MG63 (cell line): ENCODE measurements around the gene COX7A1. TPM values are rescaled to one million over a fixed set of nuclear protein-coding genes. Genes with fewer than 3 reads are reported as not detected.
"Not testable (repeated sequence)": the region's sequence is repeated elsewhere in the genome, so short reads cannot be mapped to it uniquely, and the experiment has no call there.

Experiments
- DNase-seq: peaks from one replicate; pipeline ENCODE4 v3.0.0-alpha.2; 2020
- H3K27me3 ChIP-seq: fragments of 250-450 bp; sonication (Bioruptor Pico); 2 replicates; pipeline ENCODE4 v1.5.1; 2020; ENCODE audit warnings: mild to moderate bottlenecking, moderate library complexity
- H3K36me3 ChIP-seq: fragments of 250-450 bp; sonication (Bioruptor Pico); 2 replicates; pipeline ENCODE4 v1.5.1; 2020; ENCODE audit warnings: mild to moderate bottlenecking, moderate library complexity
- H3K4me3 ChIP-seq: fragments of 250-450 bp; sonication (Bioruptor Pico); 2 replicates; pipeline ENCODE4 v1.5.1; 2020; ENCODE audit warnings: mild to moderate bottlenecking, moderate library complexity
- H3K9me3 ChIP-seq: fragments of 250-450 bp; sonication (Bioruptor Pico); 2 replicates; pipeline ENCODE4 v1.5.1; 2020; ENCODE audit warnings: mild to moderate bottlenecking, moderate library complexity
- total RNA-seq: library from RNA; depleted of rRNA; stranded (reverse); fragments of >200 nt; shearing (Covaris generic); gene quantifications from 2 replicates; pipeline ENCODE4 v1.2.3, GENCODE V29; 2014; ENCODE audit warnings: low replicate concordance

COX7A1 gene
- total RNA-seq, 1 experiment from 2014 or later: not detected

DNA sequence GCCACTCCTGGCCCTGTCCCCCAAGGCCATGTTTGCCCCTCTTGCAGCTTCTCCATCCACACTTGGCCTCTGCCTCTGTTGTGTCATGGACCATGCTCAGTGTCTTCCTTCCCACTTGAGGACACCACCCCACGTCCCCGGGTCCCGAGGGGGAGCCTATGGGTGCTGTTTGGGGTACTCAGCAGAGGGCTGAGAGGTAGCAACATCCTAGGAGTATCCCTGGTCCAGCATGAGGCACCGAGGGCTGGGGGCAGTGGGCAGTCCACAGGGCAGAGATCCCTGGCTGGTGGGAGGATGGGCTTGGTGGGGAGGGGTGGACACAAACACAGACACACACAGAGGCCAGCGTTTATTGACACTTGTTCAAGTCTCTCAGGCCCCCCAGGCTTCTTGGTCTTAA is 1.7 kb downstream of the COX7A1 start:
- Histone ChIP-seq H3K9me3 (no peaks in the 10 kb centered on the region), H3K4me3 (no peak overlapping the region), H3K36me3 (peaks cover 57% of the 10 kb centered on the region), H3K27me3 (no peaks in the 10 kb centered on the region)
- DNase-seq: no peak

DNA sequence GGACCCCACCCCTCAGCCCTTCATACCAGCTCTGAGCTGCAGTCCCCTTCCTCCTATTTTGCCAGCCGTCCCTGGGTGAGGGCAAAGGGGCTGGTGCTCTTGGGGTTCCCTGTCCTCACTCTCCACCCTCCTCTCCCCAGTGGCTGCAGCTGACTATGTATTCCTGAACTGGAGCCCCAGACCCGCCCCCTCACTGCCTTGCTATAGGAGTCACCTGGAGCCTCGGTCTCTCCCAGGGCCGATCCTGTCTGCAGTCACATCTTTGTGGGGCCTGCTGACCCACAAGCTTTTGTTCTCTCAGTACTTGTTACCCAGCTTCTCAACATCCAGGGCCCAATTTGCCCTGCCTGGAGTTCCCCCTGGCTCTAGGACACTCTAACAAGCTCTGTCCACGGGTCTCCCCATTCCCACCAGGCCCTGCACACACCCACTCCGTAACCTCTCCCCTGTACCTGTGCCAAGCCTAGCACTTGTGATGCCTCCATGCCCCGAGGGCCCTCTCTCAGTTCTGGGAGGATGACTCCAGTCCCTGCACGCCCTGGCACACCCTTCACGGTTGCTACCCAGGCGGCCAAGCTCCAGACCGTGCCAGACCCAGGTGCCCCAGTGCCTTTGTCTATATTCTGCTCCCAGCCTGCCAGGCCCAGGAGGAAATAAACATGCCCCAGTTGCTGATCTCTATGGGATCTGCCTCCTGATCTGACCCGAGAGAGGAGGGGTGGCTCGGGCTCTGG is 2.4 kb downstream of the COX7A1 start:
- DNase-seq: no peak
- H3K36me3 ChIP-seq: peaks cover 62% of the 10 kb centered on the region
- H3K9me3 ChIP-seq: no peaks in the 10 kb centered on the region
- H3K27me3 ChIP-seq: no peaks in the 10 kb centered on the region
- no peak overlapping the region for H3K4me3 ChIP-seq

DNA sequence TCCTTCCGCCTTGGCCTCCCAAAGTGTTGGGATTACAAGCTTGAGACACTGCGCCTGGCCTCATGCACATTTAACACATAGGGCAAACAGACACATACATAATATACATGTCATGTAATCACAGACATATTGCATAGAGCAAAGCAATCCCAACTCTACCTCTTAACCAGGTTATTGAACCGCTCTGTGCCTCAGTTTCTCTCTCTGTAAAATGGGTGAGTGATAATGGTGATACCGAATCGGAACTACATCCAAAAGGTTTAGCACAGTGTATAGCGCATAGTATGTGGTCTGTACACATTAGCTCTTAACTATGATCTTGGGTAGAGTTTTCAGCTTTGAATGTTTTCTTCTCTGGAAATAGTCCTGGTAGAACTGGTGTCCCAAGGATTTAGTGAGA is 7.6 kb downstream of the COX7A1 start:
- no peaks in the 10 kb centered on the region for H3K27me3 ChIP-seq
- DNase-seq: no peak
- no peak overlapping the region for H3K4me3 ChIP-seq
- no peaks in the 10 kb centered on the region for H3K9me3 ChIP-seq
- peaks cover 72% of the 10 kb centered on the region for H3K36me3 ChIP-seq

- Histone ChIP-seq H3K4me3 (no peak overlapping the region), H3K27me3 (no peaks in the 10 kb centered on the region), H3K36me3 (peaks cover 62% of the 10 kb centered on the region), H3K9me3 (no peaks in the 10 kb centered on the region)
- no peak for DNase-seq
Measured at GRCh38 chr19:36142496-36142895, 9.8 kb downstream of the COX7A1 start.

- no peak for DNase-seq
- Histone ChIP-seq H3K27me3 (no peaks in the 10 kb centered on the region), H3K4me3 (no peak overlapping the region), H3K36me3 (peaks cover 57% of the 10 kb centered on the region), H3K9me3 (no peaks in the 10 kb centered on the region)
Measured at GRCh38 chr19:36142046-36142445, 10.2 kb downstream of the COX7A1 start.

DNA sequence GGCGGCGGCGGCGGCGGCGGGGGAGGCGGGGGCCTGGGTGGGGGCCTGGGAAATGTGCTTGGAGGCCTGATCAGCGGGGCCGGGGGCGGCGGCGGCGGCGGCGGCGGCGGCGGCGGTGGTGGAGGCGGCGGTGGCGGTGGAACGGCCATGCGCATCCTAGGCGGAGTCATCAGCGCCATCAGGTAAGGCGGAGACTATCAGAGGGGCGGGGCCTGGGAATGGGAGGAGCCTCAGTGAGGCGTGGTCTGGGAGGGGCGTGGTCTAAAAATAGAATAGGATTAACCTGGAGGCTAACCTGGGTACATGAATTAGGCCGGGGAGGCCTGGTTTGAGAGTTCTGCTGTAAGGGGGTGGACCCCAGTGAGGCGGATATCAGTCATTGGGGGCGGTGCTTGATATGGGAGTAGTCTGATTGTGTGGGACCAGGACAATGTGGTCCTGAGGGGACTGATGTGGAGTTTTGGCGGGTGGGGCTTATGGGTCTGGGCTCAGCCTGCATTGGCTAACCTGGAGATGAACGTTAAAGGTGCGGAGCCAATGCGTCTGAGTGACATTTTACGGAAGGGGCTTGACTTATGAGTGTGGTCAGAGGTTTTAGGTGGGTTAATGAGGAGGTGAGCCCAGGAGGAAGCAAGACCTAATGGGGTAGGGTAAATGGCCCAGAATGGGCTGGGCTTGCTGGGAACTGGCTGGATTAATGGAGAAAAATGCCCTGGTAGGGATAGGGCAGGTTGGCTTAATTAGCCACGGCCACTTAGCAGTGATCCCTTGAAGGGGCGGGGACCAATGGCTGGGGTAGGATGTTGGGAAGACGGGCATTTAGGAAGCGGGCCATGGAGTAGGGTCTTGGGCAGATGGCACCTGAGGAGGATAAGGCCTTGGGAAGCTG is 11.0 kb downstream of the COX7A1 start:
- DNase-seq: peak; percentile 75

DNA sequence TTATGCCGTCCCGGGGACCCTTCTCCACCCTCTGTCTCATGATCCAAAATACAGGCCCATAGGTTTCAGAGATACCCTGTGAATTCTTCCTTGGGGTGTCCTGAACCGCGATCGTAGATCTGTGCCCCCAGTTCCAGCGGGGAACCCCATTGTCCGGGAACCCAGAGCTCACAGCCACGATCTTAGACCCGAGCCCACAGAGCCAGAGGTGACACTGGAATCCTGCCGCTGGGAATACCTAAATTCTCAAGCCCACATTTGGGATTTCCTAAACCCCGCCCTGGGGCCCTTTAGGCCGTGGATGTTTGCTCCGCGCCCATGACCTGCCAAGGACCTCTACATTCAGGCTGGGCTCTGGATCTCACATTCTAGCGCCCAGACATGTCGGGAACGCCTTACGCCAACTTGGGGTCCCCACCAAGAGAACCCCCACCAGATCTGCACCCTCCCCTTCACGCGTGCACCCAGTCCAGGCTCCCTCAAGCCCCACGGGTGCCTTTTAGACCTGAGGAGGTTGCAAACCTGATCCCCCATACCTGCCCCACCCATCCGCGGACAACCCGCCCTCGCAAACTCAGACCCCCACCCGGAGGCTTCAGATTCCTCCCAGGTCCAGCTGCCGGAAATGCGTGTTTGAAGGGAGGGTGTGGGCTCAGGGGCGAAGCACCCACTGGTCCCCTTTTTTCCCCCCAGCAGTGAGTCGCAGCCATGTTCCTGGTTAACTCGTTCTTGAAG is 11.8 kb downstream of the COX7A1 start:
- H3K27me3 ChIP-seq: no peaks in the 10 kb centered on the region
- DNase-seq: peak; percentile 70
- no peaks in the 10 kb centered on the region for H3K9me3 ChIP-seq
- H3K4me3 ChIP-seq: peak overlapping the region; percentile 100
- H3K36me3 ChIP-seq: peaks cover 42% of the 10 kb centered on the region

More for the DNA sequence above, 11.0 kb downstream of the COX7A1 start:
- H3K27me3 ChIP-seq: no peaks in the 10 kb centered on the region
- H3K9me3 ChIP-seq: no peaks in the 10 kb centered on the region
- peaks cover 50% of the 10 kb centered on the region for H3K36me3 ChIP-seq
- peak overlapping the region; percentile 100 for H3K4me3 ChIP-seq

DNA sequence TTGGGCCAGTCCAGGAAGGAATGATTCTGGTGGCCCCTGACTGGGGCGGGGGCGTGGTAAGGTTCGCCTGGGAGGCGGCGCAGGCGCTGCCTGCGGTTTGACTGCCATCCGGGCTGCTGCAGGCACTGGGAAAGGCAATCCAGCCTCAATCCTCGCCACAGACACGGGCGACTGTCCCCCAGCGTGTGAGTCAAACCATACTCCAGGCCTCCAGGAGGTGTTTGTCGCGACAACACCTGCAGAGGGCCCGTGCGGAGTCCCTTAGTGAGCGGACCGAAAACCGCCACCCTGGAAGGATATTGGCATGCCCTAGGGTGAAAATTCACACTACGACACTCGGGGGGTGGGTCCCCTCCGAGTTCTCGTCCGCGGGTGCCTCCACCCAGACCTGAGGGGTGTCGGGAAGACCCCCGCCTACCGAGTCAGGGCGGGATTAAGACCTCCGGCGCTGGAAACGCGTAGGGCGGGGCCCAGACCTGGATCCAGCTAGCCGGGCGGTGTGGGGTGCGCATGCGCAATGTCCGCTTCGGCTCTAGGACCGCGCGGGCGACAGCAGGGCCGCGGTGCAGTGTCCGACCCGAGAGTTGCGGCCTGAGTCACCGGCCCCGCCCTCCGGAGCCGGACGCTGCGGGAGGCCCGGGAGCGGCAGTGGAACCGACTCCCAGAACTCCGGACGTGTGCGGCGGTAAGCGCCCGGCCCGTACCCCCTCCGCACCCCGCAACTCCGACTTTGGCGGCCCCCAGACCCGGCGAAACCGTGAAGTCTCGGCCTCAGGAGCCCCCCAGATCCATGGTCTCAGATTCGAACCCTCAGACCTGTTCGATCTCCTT is 12.6 kb downstream of the COX7A1 start, which contains the start of gene CAPNS1:
Gene CAPNS1, plus strand, starts transcription at position 594 of the 831 bp plus-strand sequence. CDS start 946 bp downstream, outside the sequence.
- Histone ChIP-seq H3K9me3 (no peaks in the 10 kb centered on the region), H3K4me3 (peak within 1 kb of the TSS; percentile 100), H3K36me3 (peaks cover 36% of the 10 kb centered on the region), H3K27me3 (no peaks in the 10 kb centered on the region)
- DNase-seq: peak; percentile 98

DNA sequence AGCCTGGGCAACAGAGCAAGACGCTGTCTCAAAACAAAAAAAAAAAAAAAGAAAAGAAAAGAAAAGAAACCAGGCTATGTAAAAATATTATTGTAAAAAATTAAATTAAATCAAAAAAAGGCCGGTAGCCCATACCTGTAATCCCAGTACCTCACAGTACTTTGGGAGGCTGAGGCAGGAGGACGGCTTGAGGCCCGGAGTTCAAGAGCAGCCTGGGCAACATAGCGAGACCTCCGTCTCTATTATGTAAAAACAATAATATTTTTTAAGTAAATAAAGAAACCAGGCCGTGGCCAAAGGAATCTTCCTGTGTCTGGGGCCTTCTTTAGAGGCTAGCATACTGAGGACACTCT is 13.2 kb downstream of the COX7A1 start:
- H3K4me3 ChIP-seq: peak overlapping the region; percentile 100
- H3K9me3 ChIP-seq: no peaks in the 10 kb centered on the region
- H3K36me3 ChIP-seq: peaks cover 30% of the 10 kb centered on the region
- no peak for DNase-seq
- no peaks in the 10 kb centered on the region for H3K27me3 ChIP-seq

- Histone ChIP-seq H3K27me3 (no peaks in the 10 kb centered on the region), H3K36me3 (peaks cover 17% of the 10 kb centered on the region), H3K9me3 (no peaks in the 10 kb centered on the region), H3K4me3 (no peak overlapping the region)
- peak; percentile 95 for DNase-seq
Measured at GRCh38 chr19:36136964-36137686, 15.1 kb downstream of the COX7A1 start.

GRCh38 chr19:36134867-36135266 is 17.4 kb downstream of the COX7A1 start:
- not testable (repeated sequence) for H3K4me3 ChIP-seq, H3K27me3 ChIP-seq, H3K36me3 ChIP-seq, H3K9me3 ChIP-seq, DNase-seq

DNA sequence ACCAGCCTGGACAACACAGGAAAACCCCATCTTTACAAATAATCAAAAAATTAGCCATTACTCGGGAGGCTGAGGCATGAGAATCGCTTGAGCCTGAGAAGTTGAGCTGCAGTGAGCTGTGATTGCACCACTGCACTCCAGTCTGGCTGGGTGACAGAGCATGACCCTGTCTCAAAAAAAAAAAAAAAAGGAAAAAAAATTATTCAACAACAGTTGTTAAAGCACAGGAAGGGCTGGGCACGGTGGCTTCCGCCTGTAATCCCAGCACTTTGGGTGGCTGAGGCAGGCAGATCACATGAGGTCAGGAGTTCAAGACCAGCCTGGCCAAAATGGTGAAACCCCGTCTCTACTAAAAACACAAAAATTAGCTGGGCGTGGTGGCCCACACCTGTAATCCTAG is 21.0 kb downstream of the COX7A1 start:
- not testable (repeated sequence) for H3K27me3 ChIP-seq, DNase-seq, H3K9me3 ChIP-seq, H3K4me3 ChIP-seq, H3K36me3 ChIP-seq

- peaks cover 24% of the 10 kb centered on the region for H3K36me3 ChIP-seq
- H3K9me3 ChIP-seq: no peaks in the 10 kb centered on the region
- H3K4me3 ChIP-seq: peak overlapping the region; percentile 52
- H3K27me3 ChIP-seq: no peaks in the 10 kb centered on the region
- DNase-seq: peak; percentile 32
Measured at GRCh38 chr19:36128392-36128736, 23.9 kb downstream of the COX7A1 start.

DNA sequence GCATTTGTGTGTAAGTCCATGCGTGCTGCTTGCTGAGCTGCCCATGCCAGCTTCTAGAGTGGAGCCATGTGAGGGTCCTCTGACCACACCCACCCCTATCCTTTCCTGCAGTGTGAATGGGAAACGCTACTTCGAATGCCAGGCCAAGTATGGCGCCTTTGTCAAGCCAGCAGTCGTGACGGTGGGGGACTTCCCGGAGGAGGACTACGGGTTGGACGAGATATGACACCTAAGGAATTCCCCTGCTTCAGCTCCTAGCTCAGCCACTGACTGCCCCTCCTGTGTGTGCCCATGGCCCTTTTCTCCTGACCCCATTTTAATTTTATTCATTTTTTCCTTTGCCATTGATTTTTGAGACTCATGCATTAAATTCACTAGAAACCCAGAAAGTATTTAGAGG is 26.7 kb downstream of the COX7A1 start:
- no peaks in the 10 kb centered on the region for H3K9me3 ChIP-seq
- H3K4me3 ChIP-seq: no peak overlapping the region
- DNase-seq: no peak
- H3K36me3 ChIP-seq: peaks cover 37% of the 10 kb centered on the region
- no peaks in the 10 kb centered on the region for H3K27me3 ChIP-seq

DNA sequence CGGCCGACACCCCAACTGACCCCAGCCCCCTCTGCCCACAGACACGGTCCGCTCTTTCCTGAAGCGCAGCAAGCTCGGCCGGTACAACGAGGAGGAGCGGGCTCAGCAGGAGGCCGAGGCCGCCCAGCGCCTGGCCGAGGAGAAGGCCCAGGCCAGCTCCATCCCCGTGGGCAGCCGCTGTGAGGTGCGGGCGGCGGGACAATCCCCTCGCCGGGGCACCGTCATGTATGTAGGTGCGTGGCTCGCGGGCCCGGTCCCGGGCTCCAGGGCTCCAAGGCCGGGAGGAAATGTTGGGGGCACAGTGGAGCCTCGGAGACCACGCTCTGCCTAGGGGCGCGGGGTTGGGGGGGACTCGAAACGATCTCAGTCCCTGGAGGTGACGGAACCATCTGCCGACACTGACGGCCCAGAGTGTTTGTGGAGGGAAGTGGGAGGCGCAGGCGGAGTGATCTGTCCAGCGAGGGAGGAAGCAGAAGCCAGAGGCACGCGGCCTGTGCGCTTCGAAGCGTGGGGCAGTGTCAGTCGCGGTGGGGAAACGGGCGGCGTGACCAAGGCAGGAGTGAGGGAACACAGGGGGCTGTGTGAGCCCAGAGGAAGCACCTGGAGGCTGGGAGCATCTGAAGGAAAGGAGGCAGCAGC is 30.6 kb downstream of the COX7A1 start:
- no peak for DNase-seq
- H3K9me3 ChIP-seq: no peaks in the 10 kb centered on the region
- H3K27me3 ChIP-seq: no peaks in the 10 kb centered on the region
- H3K36me3 ChIP-seq: peaks cover 71% of the 10 kb centered on the region
- no peak overlapping the region for H3K4me3 ChIP-seq
